KOPT-K1 (cell line): ENCODE data around the gene GUCA2B.

ENCODE experiments used
- H3K27ac ChIP-seq: fragments of 200-600 bp; sonication (generic); 2 replicates; pipeline ENCODE4 v1.5.1; 2016; ENCODE audit warnings: antibody characterized with exemption, mild to moderate bottlenecking, low read depth, low read length; ENCODE audit not compliant: poor library complexity, severe bottlenecking
- H3K36me3 ChIP-seq: fragments of 200-600 bp; sonication (generic); 2 replicates; pipeline ENCODE4 v1.5.1; 2017; ENCODE audit warnings: antibody characterized with exemption, mild to moderate bottlenecking, low read length, moderate library complexity; ENCODE audit not compliant: insufficient read depth
- H3K9me3 ChIP-seq: fragments of 200-600 bp; sonication (generic); 2 replicates; pipeline ENCODE4 v1.5.1; 2017; ENCODE audit warnings: antibody characterized with exemption, low read length, mild to moderate bottlenecking; ENCODE audit not compliant: insufficient read depth, poor library complexity, severe bottlenecking

The GUCA2B gene

GRCh38 chr1:42183210-42183956 is 30.2 kb downstream of the GUCA2B start:
- peaks cover 83% of the 10 kb centered on the region for H3K36me3 ChIP-seq
- H3K27ac ChIP-seq, result no peak overlapping the region

GRCh38 chr1:42183957-42184268 is 30.7 kb downstream of the GUCA2B start:
- H3K9me3 ChIP-seq, result no peaks in the 10 kb centered on the region
- no peak overlapping the region for H3K27ac ChIP-seq
- peaks cover 86% of the 10 kb centered on the region for H3K36me3 ChIP-seq

More at GRCh38 chr1:42183210-42183956, 30.2 kb downstream of the GUCA2B start:
- H3K9me3 ChIP-seq, result no peaks in the 10 kb centered on the region

GRCh38 chr1:42184616-42185015 is 31.4 kb downstream of the GUCA2B start:
- peaks cover 86% of the 10 kb centered on the region for H3K36me3 ChIP-seq
- H3K9me3 ChIP-seq, result no peaks in the 10 kb centered on the region

GRCh38 chr1:42186152-42186551 is 32.9 kb downstream of the GUCA2B start:
- H3K36me3 ChIP-seq, result peaks cover 87% of the 10 kb centered on the region
- H3K9me3 ChIP-seq, result no peaks in the 10 kb centered on the region
- no peak overlapping the region for H3K27ac ChIP-seq

More at GRCh38 chr1:42184616-42185015, 31.4 kb downstream of the GUCA2B start:
- H3K27ac ChIP-seq, result no peak overlapping the region

- peaks cover 83% of the 10 kb centered on the region for H3K36me3 ChIP-seq
- H3K27ac ChIP-seq, result no peak overlapping the region
- H3K9me3 ChIP-seq, result no peaks in the 10 kb centered on the region
Observed at GRCh38 chr1:42189931-42190853, 37.0 kb downstream of the GUCA2B start.

- no peaks in the 10 kb centered on the region for H3K9me3 ChIP-seq
- peaks cover 84% of the 10 kb centered on the region for H3K36me3 ChIP-seq
- no peak overlapping the region for H3K27ac ChIP-seq
Observed at GRCh38 chr1:42191319-42191718, 38.1 kb downstream of the GUCA2B start.

- Histone ChIP-seq H3K36me3 (peaks cover 84% of the 10 kb centered on the region), H3K9me3 (no peaks in the 10 kb centered on the region), H3K27ac (no peak overlapping the region)
Observed at GRCh38 chr1:42192106-42192505, 38.9 kb downstream of the GUCA2B start.

- no peaks in the 10 kb centered on the region for H3K9me3 ChIP-seq
- H3K27ac ChIP-seq, result no peak overlapping the region
- H3K36me3 ChIP-seq, result peaks cover 81% of the 10 kb centered on the region
Observed at GRCh38 chr1:42195841-42196240, 42.6 kb downstream of the GUCA2B start.

GRCh38 chr1:42198251-42198650 is 45.0 kb downstream of the GUCA2B start:
- no peak overlapping the region for H3K27ac ChIP-seq
- H3K9me3 ChIP-seq, result peaks cover 14% of the 10 kb centered on the region
- H3K36me3 ChIP-seq, result peaks cover 88% of the 10 kb centered on the region

GRCh38 chr1:42201986-42202385 is 48.8 kb downstream of the GUCA2B start:
- peaks cover 26% of the 10 kb centered on the region for H3K9me3 ChIP-seq
- peaks cover 84% of the 10 kb centered on the region for H3K36me3 ChIP-seq
- no peak overlapping the region for H3K27ac ChIP-seq
